Testis (tissue), 2 donors: ENCODE data around the gene MAGI2.

Experiments
- CTCF ChIP-seq, 3 experiments: fragments of 450-650 bp in 2 of 3; fragments of 200-600 bp in 1 of 3; sonication (generic) in 1 of 3; IDR thresholded peaks; one replicate each; pipeline ENCODE4 v1.5.1; 2016 to 2019; ENCODE audit warnings: antibody characterized with exemption in 3 of 3, mild to moderate bottlenecking in 2 of 3, moderate library complexity in 1 of 3
- POLR2A ChIP-seq: fragments of 450-650 bp; IDR thresholded peaks from one replicate; pipeline ENCODE4 v1.6.1; 2017; ENCODE audit warnings: antibody characterized with exemption, mild to moderate bottlenecking, moderate library complexity

DNA sequence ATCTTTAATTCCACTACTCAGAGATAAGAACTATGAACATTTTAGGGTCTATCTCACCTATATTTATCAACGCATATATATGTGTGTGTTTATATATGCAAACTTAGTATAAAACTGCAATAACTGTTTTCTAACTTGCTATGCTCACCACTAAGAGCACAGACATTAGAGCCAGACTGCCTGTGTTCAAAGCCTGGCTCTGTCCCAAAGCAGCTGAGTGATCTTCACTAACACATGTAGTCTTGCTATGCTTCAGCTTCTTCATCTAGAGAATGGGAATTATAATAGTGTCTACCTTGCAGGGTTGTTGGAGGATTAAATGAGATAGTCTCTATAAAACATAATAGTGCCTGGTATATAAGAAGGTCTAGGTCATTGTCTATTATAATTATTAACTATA is 165.5 kb downstream of the MAGI2 start:
- no peak for TF ChIP-seq CTCF (IDR thresholded peaks at IDR 0.05)
- no peak for TF ChIP-seq POLR2A
